WTC11 (cell line): ENCODE results near the gene GLT8D2. TPM values are rescaled to one million over a fixed set of nuclear protein-coding genes. Genes with fewer than 3 reads are reported as not detected.

ENCODE experiments used
- ATAC-seq: fragments of 200-7000 bp; cut with Tn5 transposase; 2 replicates; pipeline ENCODE4 v1.10.0; 2021; ENCODE audit warnings: mild to moderate bottlenecking, moderate library complexity
- CTCF ChIA-PET: fragments of 300-600 bp; sonication (Branson Sonifier 250); formaldehyde crosslinking; loops from one replicate; lab custom pipeline; 2021; ENCODE audit warnings: antibody characterized with exemption; lab: Charles Lee
- POLR2A ChIA-PET: fragments of 350-600 bp; sonication (Branson Sonifier 250); formaldehyde crosslinking; loops from one replicate; lab custom pipeline; 2021; ENCODE audit warnings: antibody characterized with exemption; lab: Charles Lee
- DNase-seq: peaks from one replicate; pipeline ENCODE4 v3.0.0; 2021; ENCODE audit warnings: low spot score
- H3K27ac Mint-ChIP-seq: 2 replicates; pipeline ENCODE4 v1.8.0; 2021; ENCODE audit warnings: mixed read lengths
- H3K27me3 Mint-ChIP-seq: 2 replicates; pipeline ENCODE4 v1.8.0; 2021; ENCODE audit warnings: low read depth, mild to moderate bottlenecking, moderate library complexity, mixed read lengths
- H3K36me3 Mint-ChIP-seq: 2 replicates; pipeline ENCODE4 v1.8.0; 2021; ENCODE audit warnings: mixed read lengths
- H3K4me1 Mint-ChIP-seq: 2 replicates; pipeline ENCODE4 v1.8.0; 2022; ENCODE audit warnings: mixed read lengths
- H3K4me3 Mint-ChIP-seq: 2 replicates; pipeline ENCODE4 v1.8.0; 2021; ENCODE audit warnings: mild to moderate bottlenecking, moderate library complexity, mixed read lengths
- H3K9me3 Mint-ChIP-seq: 2 replicates; pipeline ENCODE4 v1.8.0; 2021; ENCODE audit warnings: mixed read lengths
- ARID4B ChIP-seq: sonication (generic); formaldehyde crosslinking; IDR thresholded peaks from 2 replicates; pipeline ENCODE4 v1.8.0; 2023; ENCODE audit warnings: missing genetic modification reagents, mild to moderate bottlenecking, borderline replicate concordance
- ATF6 ChIP-seq: sonication (generic); formaldehyde crosslinking; IDR thresholded peaks from 2 replicates; pipeline ENCODE4 v1.8.1; 2023; ENCODE audit warnings: mild to moderate bottlenecking, missing genetic modification reagents
- CBFB ChIP-seq: sonication (generic); formaldehyde crosslinking; IDR thresholded peaks from 2 replicates; pipeline ENCODE4 v1.8.1; 2022; ENCODE audit warnings: mild to moderate bottlenecking, low read depth, missing genetic modification reagents
- CTCF ChIP-seq: fragments of 200-600 bp; IDR thresholded peaks from 2 replicates; pipeline ENCODE4 v1.8.0; 2022; ENCODE audit warnings: antibody characterized with exemption
- EMX1 ChIP-seq: fragments of 250-450 bp; sonication (Bioruptor Pico); IDR thresholded peaks from 2 replicates; pipeline ENCODE4 v1.8.0; 2021; ENCODE audit warnings: mild to moderate bottlenecking
- ETV6 ChIP-seq: sonication (generic); formaldehyde crosslinking; IDR thresholded peaks from 2 replicates; pipeline ENCODE4 v1.8.1; 2022; ENCODE audit warnings: mild to moderate bottlenecking, missing genetic modification reagents
- FOXK1 ChIP-seq: sonication (generic); formaldehyde crosslinking; IDR thresholded peaks from 2 replicates; pipeline ENCODE4 v1.8.0; 2022; ENCODE audit warnings: mild to moderate bottlenecking, moderate library complexity, missing genetic modification reagents
- GTF2I ChIP-seq: fragments of 250-450 bp; sonication (Bioruptor Pico); conservative IDR thresholded peaks from 2 replicates; pipeline ENCODE4 v1.4.0; 2021; ENCODE audit warnings: mild to moderate bottlenecking
- HMGXB4 ChIP-seq: sonication (generic); formaldehyde crosslinking; IDR thresholded peaks from 2 replicates; pipeline ENCODE4 v1.8.1; 2023; ENCODE audit warnings: mild to moderate bottlenecking, moderate library complexity, missing genetic modification reagents
- MAX ChIP-seq: sonication (generic); formaldehyde crosslinking; IDR thresholded peaks from 2 replicates; pipeline ENCODE4 v1.8.0; 2022; ENCODE audit warnings: mild to moderate bottlenecking, missing genetic modification reagents
- MXD4 ChIP-seq: fragments of 250-450 bp; sonication (Bioruptor Pico); IDR thresholded peaks from 2 replicates; pipeline ENCODE4 v1.8.0; 2021; ENCODE audit warnings: mild to moderate bottlenecking, moderate library complexity, borderline replicate concordance
- NR2C2 ChIP-seq: sonication (generic); formaldehyde crosslinking; IDR thresholded peaks from 2 replicates; pipeline ENCODE4 v1.8.0; 2022; ENCODE audit warnings: mild to moderate bottlenecking, missing genetic modification reagents
- SMAD3 ChIP-seq: sonication (generic); formaldehyde crosslinking; IDR thresholded peaks from 2 replicates; pipeline ENCODE4 v1.8.0; 2022; ENCODE audit warnings: missing genetic modification reagents, mild to moderate bottlenecking, borderline replicate concordance
- SP1 ChIP-seq: sonication (generic); formaldehyde crosslinking; conservative IDR thresholded peaks from 2 replicates; pipeline ENCODE4 v1.8.1; 2022; ENCODE audit warnings: missing genetic modification reagents
- TCF7 ChIP-seq: sonication (generic); formaldehyde crosslinking; IDR thresholded peaks from 2 replicates; pipeline ENCODE4 v1.8.0; 2022; ENCODE audit warnings: mild to moderate bottlenecking, low read depth, missing genetic modification reagents, moderate library complexity
- TEAD1 ChIP-seq: sonication (generic); formaldehyde crosslinking; IDR thresholded peaks from 2 replicates; pipeline ENCODE4 v1.8.0; 2022; ENCODE audit warnings: mild to moderate bottlenecking, missing genetic modification reagents
- TEAD4 ChIP-seq: sonication (generic); formaldehyde crosslinking; IDR thresholded peaks from 2 replicates; pipeline ENCODE4 v1.8.0; 2022; ENCODE audit warnings: mild to moderate bottlenecking, missing genetic modification reagents
- USF2 ChIP-seq: sonication (generic); formaldehyde crosslinking; IDR thresholded peaks from 2 replicates; pipeline ENCODE4 v1.8.1; 2023; ENCODE audit warnings: mild to moderate bottlenecking, missing genetic modification reagents, moderate library complexity
- ZBTB21 ChIP-seq: sonication (generic); formaldehyde crosslinking; IDR thresholded peaks from 2 replicates; pipeline ENCODE4 v1.8.1; 2023; ENCODE audit warnings: mild to moderate bottlenecking, missing genetic modification reagents, borderline replicate concordance
- ZBTB43 ChIP-seq: sonication (generic); formaldehyde crosslinking; IDR thresholded peaks from 2 replicates; pipeline ENCODE4 v1.8.1; 2023; ENCODE audit warnings: mild to moderate bottlenecking, missing genetic modification reagents
- total RNA-seq: library from RNA; stranded (reverse); gene quantifications from 3 replicates; pipeline ENCODE4 v1.2.3, GENCODE V29; 2021

GLT8D2 gene
- total RNA-seq, 1 experiment from 2014 or later = 4.5 TPM

- H3K4me3 Mint-ChIP-seq = peak overlapping the region; percentile 96
- H3K4me1 Mint-ChIP-seq = peaks cover 42% of the 10 kb centered on the region
- no peaks in the 10 kb centered on the region for H3K27me3 Mint-ChIP-seq
- ChIA-PET POLR2A (interaction anchor here (0.7 to 2.1 kb wide), 4 partner anchors 12 to 344 kb away, joined by 3 to 57 read pairs (median 4); a partner anchor contains a TSS), CTCF (interaction anchor here (0.6 to 2.4 kb wide), 4 partner anchors 31 to 172 kb away, joined by 3 to 9 read pairs (median 4); no protein-coding TSS in a partner anchor)
- H3K36me3 Mint-ChIP-seq = peaks cover 10% of the 10 kb centered on the region; the same call in 1 of the 2 replicates
- peak overlapping the region; percentile 96 for H3K27ac Mint-ChIP-seq
- no peak for DNase-seq
- TF ChIP-seq ARID4B (CRISPR knock-in tag) (no peak), GTF2I (CRISPR knock-in tag) (no peak), MXD4 (no peak), TEAD4 (CRISPR knock-in tag) (no peak), FOXK1 (CRISPR knock-in tag) (no peak), NR2C2 (CRISPR knock-in tag) (no peak), TEAD1 (CRISPR knock-in tag) (no peak), ETV6 (CRISPR knock-in tag) (no peak), MAX (CRISPR knock-in tag) (no peak), TCF7 (CRISPR knock-in tag) (no peak), CBFB (CRISPR knock-in tag) (no peak)
- H3K9me3 Mint-ChIP-seq = no peaks in the 10 kb centered on the region
- no peak for ATAC-seq
Observed at GRCh38 chr12:103966736-103967135, 83.3 kb downstream of the GLT8D2 start.

GRCh38 chr12:103965590-103966504 lies 84.1 kb downstream of the GLT8D2 start, which contains the start of gene TDG:
Gene TDG, plus strand, starts transcription at chr12:103965872. Its CDS starts 166 bp downstream, at chr12:103966038.
- Mint-ChIP-seq H3K27ac (peak within 1 kb of the TSS; percentile 99), H3K9me3 (no peaks in the 10 kb centered on the region), H3K4me3 (peak within 1 kb of the TSS; percentile 96), H3K27me3 (no peaks in the 10 kb centered on the region), H3K4me1 (peaks cover 42% of the 10 kb centered on the region), H3K36me3 (peaks cover 10% of the 10 kb centered on the region; the same call in 1 of the 2 replicates)
- ChIA-PET CTCF (interaction anchor here (0.6 to 2.4 kb wide), 8 partner anchors 9 to 333 kb away, joined by 3 to 9 read pairs (median 4); partner anchors contain the start of gene HSP90B1), POLR2A (interaction anchor here (0.6 to 2.1 kb wide), 12 partner anchors 8 to 401 kb away, joined by 3 to 57 read pairs (median 4); partner anchors contain the start of genes HSP90B1 and NFYB)
- ATAC-seq (peak; percentile 95), DNase-seq (peak; percentile 96)
- TF ChIP-seq CTCF (no peak), EMX1 (CRISPR knock-in tag) (no peak), USF2 (CRISPR knock-in tag) (peak; percentile 99), ETV6 (CRISPR knock-in tag) (peak; percentile 59; the same call in 1 of the 2 replicates), SP1 (CRISPR knock-in tag) (peak; percentile 76), SMAD3 (CRISPR knock-in tag) (peak; percentile 8; the same call in 1 of the 2 replicates), TEAD4 (CRISPR knock-in tag) (no peak), ZBTB43 (CRISPR knock-in tag) (0 out of 2 replicates have a peak, but pooled peaks have one; percentile 61), ATF6 (CRISPR knock-in tag) (no peak), ZBTB21 (peak; percentile 73; the same call in 1 of the 2 replicates), HMGXB4 (CRISPR knock-in tag) (peak; percentile 84; the same call in 1 of the 2 replicates)
